H1 (cell line): ENCODE measurements around the gene COL5A2. TPM values are rescaled to one million over a fixed set of nuclear protein-coding genes. Genes with fewer than 3 reads are reported as not detected.

ENCODE experiments used
- CTCF ChIA-PET: fragments of 300-600 bp; sonication (Branson Sonifier 250); formaldehyde crosslinking; loops from one replicate; lab custom pipeline; 2021; ENCODE audit not compliant: partially characterized antibody; lab: Charles Lee
- POLR2A ChIA-PET: fragments of 300-600 bp; sonication (Branson Sonifier 250); formaldehyde crosslinking; loops from one replicate; lab custom pipeline; 2021; ENCODE audit warnings: inconsistent platforms; ENCODE audit not compliant: partially characterized antibody; lab: Charles Lee
- DNase-seq, 2 experiments: peaks; one replicate each; pipeline versions ENCODE4 v3.0.0 to v3.0.0-alpha.2; 2010 to 2022; ENCODE audit warnings: low spot score in 2 of 2, low read depth in 1 of 2, mixed read lengths in 1 of 2
- FAIRE-seq: peaks from 2 replicates; lab custom pipeline; 2011; peaks lifted over from hg19 to GRCh38; lab: Jason Lieb, UNC
- H2AFZ ChIP-seq: 2 replicates; pipeline ENCODE4 v1.8.1; 2012; ENCODE audit warnings: low read length, inconsistent platforms
- H2AK5ac ChIP-seq: 2 replicates; pipeline ENCODE4 v1.6.1; 2013; ENCODE audit warnings: low read depth, low read length
- H2BK120ac ChIP-seq: replicated peaks from 2 replicates; pipeline ENCODE3; 2013; ENCODE audit warnings: low read depth, low read length, inconsistent platforms
- H2BK12ac ChIP-seq: 2 replicates; pipeline ENCODE4 v1.6.1; 2013; ENCODE audit warnings: low read depth, low read length
- H2BK15ac ChIP-seq: 2 replicates; pipeline ENCODE4 v1.6.1; 2013; ENCODE audit warnings: low read length
- H2BK20ac ChIP-seq: 2 replicates; pipeline ENCODE4 v1.6.1; 2013; ENCODE audit warnings: low read length
- H2BK5ac ChIP-seq: 2 replicates; pipeline ENCODE4 v1.6.1; 2013; ENCODE audit warnings: low read depth, low read length
- H3K14ac ChIP-seq: 2 replicates; pipeline ENCODE4 v1.6.1; 2013; ENCODE audit warnings: inconsistent platforms; ENCODE audit not compliant: insufficient read length
- H3K18ac ChIP-seq: 2 replicates; pipeline ENCODE4 v1.6.1; 2013; ENCODE audit warnings: low read length; ENCODE audit errors: extremely low read depth
- H3K23ac ChIP-seq: 2 replicates; pipeline ENCODE4 v1.6.1; 2013; ENCODE audit warnings: inconsistent platforms; ENCODE audit not compliant: insufficient read length
- H3K23me2 ChIP-seq: 2 replicates; pipeline ENCODE4 v1.6.1; 2013; ENCODE audit warnings: low read depth, low read length
- H3K27ac ChIP-seq: 2 replicates; pipeline ENCODE4 v1.6.1; 2011; ENCODE audit warnings: low read depth, low read length, inconsistent platforms
- H3K27me3 ChIP-seq, 4 experiments: replicated peaks in 1 of 4; 1 replicate in 1 of 4; 2 replicates in 3 of 4; pipeline versions ENCODE4 v1.6.1 to v1.8.1; 2011 to 2013; ENCODE audit warnings: low read length in 3 of 4, mild to moderate bottlenecking in 3 of 4, inconsistent platforms in 2 of 4, mixed read lengths in 2 of 4, moderate library complexity in 1 of 4; ENCODE audit not compliant: control insufficient read depth in 3 of 4, insufficient read depth in 3 of 4; ENCODE audit errors: extremely low read depth in 1 of 4
- H3K36me3 ChIP-seq, 4 experiments: 2 replicates each; pipeline versions ENCODE4 v1.6.1 to v1.8.1; 2011 to 2013; ENCODE audit warnings: mild to moderate bottlenecking in 4 of 4, low read length in 3 of 4, moderate library complexity in 2 of 4, control low read depth in 1 of 4, inconsistent platforms in 1 of 4; ENCODE audit not compliant: insufficient read depth in 4 of 4, control insufficient read depth in 2 of 4
- H3K4ac ChIP-seq: replicated peaks from 2 replicates; pipeline ENCODE3; 2013; ENCODE audit warnings: low read length, low read depth, mixed read lengths, inconsistent platforms; ENCODE audit not compliant: insufficient read length
- H3K4me1 ChIP-seq, 4 experiments: replicated peaks in 1 of 4; 1 replicate in 1 of 4; 2 replicates in 3 of 4; pipeline versions ENCODE4 v1.6.1 to v1.8.1; 2011 to 2013; ENCODE audit warnings: low read length in 3 of 4, inconsistent platforms in 2 of 4, mixed read lengths in 1 of 4; ENCODE audit not compliant: insufficient read depth in 4 of 4, control insufficient read depth in 3 of 4
- H3K4me2 ChIP-seq, 2 experiments: 2 replicates each; pipeline versions ENCODE4 v1.6.1 to v1.8.1; 2011 to 2013; ENCODE audit warnings: low read depth in 2 of 2, low read length in 2 of 2, control low read depth in 1 of 2, inconsistent platforms in 1 of 2, mild to moderate bottlenecking in 1 of 2; ENCODE audit not compliant: insufficient read depth in 1 of 2
- H3K4me3 ChIP-seq, 4 experiments: fragments of 200-600, 300-600 bp in 1 of 4; sonication (generic), shearing (Covaris generic), sonication (Bioruptor Twin) in 1 of 4; 2 replicates each; pipeline versions ENCODE4 v1.5.1 to v1.8.1; 2011 to 2016; ENCODE audit warnings: low read length in 4 of 4, low read depth in 3 of 4, control low read depth in 2 of 4, inconsistent platforms in 2 of 4, mild to moderate bottlenecking in 2 of 4, mixed read lengths in 1 of 4, moderate library complexity in 1 of 4; ENCODE audit not compliant: insufficient read depth in 2 of 4; ENCODE audit errors: extremely low read depth in 1 of 4
- H3K56ac ChIP-seq: replicated peaks from 2 replicates; pipeline ENCODE3; 2013; ENCODE audit warnings: low read depth, mild to moderate bottlenecking, mixed read lengths, low read length, inconsistent platforms; ENCODE audit not compliant: insufficient read length
- H3K79me1 ChIP-seq: 2 replicates; pipeline ENCODE4 v1.6.1; 2013; ENCODE audit warnings: low read depth, low read length, control low read depth
- H3K79me2 ChIP-seq, 2 experiments: 2 replicates each; pipeline versions ENCODE4 v1.6.1 to v1.8.1; 2012 to 2013; ENCODE audit warnings: low read length in 2 of 2, mild to moderate bottlenecking in 2 of 2, inconsistent platforms in 1 of 2; ENCODE audit not compliant: insufficient read depth in 2 of 2, control insufficient read depth in 1 of 2
- H3K9ac ChIP-seq, 4 experiments: replicated peaks in 1 of 4; 1 replicate in 1 of 4; 2 replicates in 3 of 4; pipeline versions ENCODE4 v1.6.1 to v1.8.1; 2011 to 2013; ENCODE audit warnings: low read depth in 3 of 4, low read length in 3 of 4, control low read depth in 2 of 4, mild to moderate bottlenecking in 2 of 4, moderate library complexity in 2 of 4, inconsistent platforms in 1 of 4; ENCODE audit errors: extremely low read depth in 1 of 4
- H3K9me3 ChIP-seq, 2 experiments: 2 replicates each; pipeline versions ENCODE4 v1.6.1 to v1.8.1; 2012 to 2013; ENCODE audit warnings: mild to moderate bottlenecking in 2 of 2, moderate library complexity in 2 of 2, control low read depth in 1 of 2, inconsistent platforms in 1 of 2, low read depth in 1 of 2, low read length in 1 of 2, mixed read lengths in 1 of 2; ENCODE audit not compliant: insufficient read depth in 2 of 2
- H4K20me1 ChIP-seq, 2 experiments: replicated peaks in 1 of 2; 2 replicates each; pipeline versions ENCODE3 to v1.8.1; 2011 to 2013; ENCODE audit warnings: inconsistent platforms in 2 of 2, low read length in 2 of 2, mild to moderate bottlenecking in 1 of 2; ENCODE audit not compliant: insufficient read depth in 2 of 2, control insufficient read depth in 1 of 2
- H4K5ac ChIP-seq: 2 replicates; pipeline ENCODE4 v1.6.1; 2013; ENCODE audit warnings: low read length, low read depth, mixed read lengths, inconsistent platforms; ENCODE audit not compliant: insufficient read length
- H4K8ac ChIP-seq: 2 replicates; pipeline ENCODE4 v1.8.0; 2013; ENCODE audit warnings: mild to moderate bottlenecking, moderate library complexity, low read length, inconsistent platforms; ENCODE audit not compliant: insufficient read depth; ENCODE audit errors: extremely low read depth
- H4K91ac ChIP-seq: replicated peaks from 2 replicates; pipeline ENCODE3; 2013; ENCODE audit warnings: low read length, mixed read lengths, inconsistent platforms; ENCODE audit not compliant: insufficient read length
- EZH2 ChIP-seq: fragments of 200-600 bp; sonication (generic); IDR thresholded peaks from 2 replicates; pipeline ENCODE4 v1.7.1; 2012; ENCODE audit warnings: low read depth, mild to moderate bottlenecking, moderate library complexity, low read length, inconsistent platforms; ENCODE audit not compliant: severe bottlenecking
- GABPA ChIP-seq: IDR thresholded peaks from 2 replicates; pipeline ENCODE4 v1.6.1; 2011; ENCODE audit warnings: mild to moderate bottlenecking, low read length, moderate library complexity, borderline replicate concordance; ENCODE audit not compliant: insufficient read depth
- KDM1A ChIP-seq: fragments of 200-600, 300-600 bp; sonication (generic); IDR thresholded peaks from 2 replicates; pipeline ENCODE4 v1.7.1; 2016; ENCODE audit warnings: mild to moderate bottlenecking, low read length, borderline replicate concordance
- KDM4A ChIP-seq: IDR thresholded peaks from one replicate; pipeline ENCODE4 v1.7.1; 2012; ENCODE audit warnings: low read depth, mild to moderate bottlenecking, moderate library complexity, low read length, inconsistent platforms; ENCODE audit not compliant: severe bottlenecking
- WGBS, 2 experiments: shearing (Covaris generic) in 1 of 2; methylation state at CpG; one replicate each; pipeline versions ENCODE4 v1.1.6 to v1.1.7; 2013 to 2015; ENCODE audit warnings: low lambda C conversion rate in 2 of 2, mixed read lengths in 2 of 2, inconsistent platforms in 1 of 2, low coverage in 1 of 2, missing lambda C conversion rate in 1 of 2; ENCODE audit not compliant: insufficient replicate concordance in 2 of 2, insufficient coverage in 1 of 2, insufficient read length in 1 of 2; ENCODE audit errors: extremely low coverage in 1 of 2, missing lambda C conversion rate in 1 of 2; 5-methylcytosine and 5-hydroxymethylcytosine counted together
- polyA plus RNA-seq, 7 experiments: library from polyadenylated mRNA; depleted of rRNA in 3 of 7; stranded (reverse) in 5 of 7; unstranded in 2 of 7; fragments of >200 nt in 5 of 7; fragments of 200-250 nt in 2 of 7; gene quantifications; 1 replicate in 5 of 7; 2 replicates in 1 of 7; 4 replicates in 1 of 7; pipeline versions ENCODE4 v1.2.1 to v1.2.3, GENCODE V29; 2011 to 2013; ENCODE audit warnings: missing spikeins in 2 of 7, mixed read lengths in 2 of 7
- total RNA-seq: library from RNA; stranded (reverse); fragmentation: NEBNext Ultra II Directional; extraction: Animal tissue kit (Norgen Biotek cat#: 25700); gene quantifications from 2 replicates; pipeline ENCODE4 v1.2.1, GENCODE V29; 2021

COL5A2 gene
- total and polyA plus RNA-seq, 2 of the 8 experiments (the other 6 are each of a cell fraction or from before 2014, with no cell fraction given), result 4.7 to 24.2 TPM

- no peaks in the 10 kb centered on the region for H4K20me1 ChIP-seq
- ChIA-PET CTCF (interaction anchor here (1.6 to 1.9 kb wide), 2 partner anchors 25 to 365 kb away, joined by 3 to 5 read pairs; no protein-coding TSS in a partner anchor), POLR2A (no interaction called here)
- H2AK5ac ChIP-seq, result no peak overlapping the region
- H2AFZ ChIP-seq, result no peak overlapping the region
- no peak overlapping the region for H3K23ac ChIP-seq
- H3K4ac ChIP-seq, result no peak overlapping the region
- H3K23me2 ChIP-seq, result no peaks in the 10 kb centered on the region
- no peaks in the 10 kb centered on the region for H3K36me3 ChIP-seq
- H3K56ac ChIP-seq, result no peak overlapping the region
- no peak overlapping the region for H2BK12ac ChIP-seq
- H3K4me2 ChIP-seq, result no peak overlapping the region
- H2BK20ac ChIP-seq, result no peak overlapping the region
- no peaks in the 10 kb centered on the region for H3K27me3 ChIP-seq
- no peaks in the 10 kb centered on the region for H3K4me1 ChIP-seq
- FAIRE-seq (no peak), DNase-seq (no peak)
- H4K91ac ChIP-seq, result no peak overlapping the region
- no peak overlapping the region for H3K18ac ChIP-seq
- no peaks in the 10 kb centered on the region for H3K9me3 ChIP-seq
- H3K79me1 ChIP-seq, result no peaks in the 10 kb centered on the region
- H4K8ac ChIP-seq, result no peak overlapping the region
- no peak overlapping the region for H2BK15ac ChIP-seq
- H3K27ac ChIP-seq, result no peak overlapping the region
- H3K4me3 ChIP-seq, result no peak overlapping the region
- TF ChIP-seq KDM1A (no peak), EZH2 (no peak), KDM4A (no peak), GABPA (no peak)
- 97% methylated on average over 6 of the region's 7 CpGs; no CpG with 5 or more reads in 1 of the 2 experiments for WGBS, 2 experiments
- no peak overlapping the region for H2BK5ac ChIP-seq
- H4K5ac ChIP-seq, result no peak overlapping the region
- no peak overlapping the region for H2BK120ac ChIP-seq
- H3K14ac ChIP-seq, result no peak overlapping the region
- H3K79me2 ChIP-seq, result no peaks in the 10 kb centered on the region
- H3K9ac ChIP-seq, result no peak overlapping the region
These were observed 129.3 kb downstream of the COL5A2 start for GRCh38 chr2:189050165-189050712.
